Smooth muscle cell (in vitro differentiated cells): ENCODE measurements around the gene RNF40. TPM values are rescaled to one million over a fixed set of nuclear protein-coding genes. Genes with fewer than 3 reads are reported as not detected.
A peak's percentile ranks its signal among the peaks of the same experiment; 100 is the strongest.

Experiments
- DNase-seq: peaks from one replicate; lab custom pipeline; 2025; ENCODE audit not compliant: unreplicated experiment; lab: John Stamatoyannopoulos, UW
- H2AFZ ChIP-seq: fragments of 200-600 bp; sonication (generic); 2 replicates; pipeline ENCODE4 v1.6.0; 2016; ENCODE audit warnings: antibody characterized with exemption, low read depth, mild to moderate bottlenecking
- H3F3A ChIP-seq: fragments of 200-600 bp; sonication (generic); 2 replicates; pipeline ENCODE4 v1.6.0; 2017; ENCODE audit warnings: antibody characterized with exemption, low read depth
- H3K27ac ChIP-seq: fragments of 200-600 bp; sonication (generic); 2 replicates; pipeline ENCODE4 v1.5.1; 2016; ENCODE audit warnings: low read depth, mild to moderate bottlenecking
- H3K27me3 ChIP-seq: fragments of 200-600 bp; sonication (generic); 2 replicates; pipeline ENCODE4 v1.6.1; 2016; ENCODE audit warnings: low read depth, mild to moderate bottlenecking
- H3K36me3 ChIP-seq: fragments of 200-600 bp; sonication (generic); 2 replicates; pipeline ENCODE4 v1.5.1; 2016; ENCODE audit warnings: low read depth
- H3K4me1 ChIP-seq: fragments of 200-600 bp; sonication (generic); 2 replicates; pipeline ENCODE4 v1.5.1; 2016; ENCODE audit warnings: low read depth
- H3K4me2 ChIP-seq: fragments of 200-600 bp; sonication (generic); 2 replicates; pipeline ENCODE4 v1.6.0; 2016; ENCODE audit warnings: mild to moderate bottlenecking
- H3K4me3 ChIP-seq: fragments of 200-600 bp; sonication (generic); 2 replicates; pipeline ENCODE4 v1.5.1; 2016; ENCODE audit warnings: mild to moderate bottlenecking
- H3K79me2 ChIP-seq: fragments of 200-600 bp; sonication (generic); 2 replicates; pipeline ENCODE4 v1.6.0; 2016; ENCODE audit warnings: low read depth, mild to moderate bottlenecking
- H3K9ac ChIP-seq: fragments of 200-600 bp; sonication (generic); 2 replicates; pipeline ENCODE4 v1.6.0; 2016; ENCODE audit warnings: low read depth
- H3K9me3 ChIP-seq: fragments of 200-600 bp; sonication (generic); replicated peaks from 2 replicates; pipeline ENCODE4 v1.5.1; 2016; ENCODE audit warnings: low read depth
- H4K20me1 ChIP-seq: fragments of 200-600 bp; sonication (generic); 2 replicates; pipeline ENCODE4 v1.6.0; 2016; ENCODE audit warnings: low read depth
- CTCF ChIP-seq: fragments of 200-600 bp; sonication (generic); IDR thresholded peaks from 2 replicates; pipeline ENCODE4 v1.5.1; 2017; ENCODE audit warnings: borderline replicate concordance, mild to moderate bottlenecking, antibody characterized with exemption; ENCODE audit not compliant: insufficient read depth, poor library complexity, severe bottlenecking
- WGBS: methylation state at CpG from one replicate; pipeline ENCODE4 v1.1.7; 2016; ENCODE audit warnings: low lambda C conversion rate; 5-methylcytosine and 5-hydroxymethylcytosine counted together
- polyA plus RNA-seq: library from polyadenylated mRNA; unstranded; fragments of >200 nt; fragmentation: Nextera tagmentation; extraction: Ambion mirVana; gene quantifications from 2 replicates; pipeline ENCODE4 v1.2.1, GENCODE V29; 2016
- total RNA-seq: library from RNA; depleted of rRNA; stranded (reverse); fragments of >200 nt; gene quantifications from 2 replicates; pipeline ENCODE4 v1.2.3, GENCODE V29; 2014

Gene RNF40
- total and polyA plus RNA-seq, 2 experiments from 2014 or later, result 66.1 to 92.5 TPM

DNA sequence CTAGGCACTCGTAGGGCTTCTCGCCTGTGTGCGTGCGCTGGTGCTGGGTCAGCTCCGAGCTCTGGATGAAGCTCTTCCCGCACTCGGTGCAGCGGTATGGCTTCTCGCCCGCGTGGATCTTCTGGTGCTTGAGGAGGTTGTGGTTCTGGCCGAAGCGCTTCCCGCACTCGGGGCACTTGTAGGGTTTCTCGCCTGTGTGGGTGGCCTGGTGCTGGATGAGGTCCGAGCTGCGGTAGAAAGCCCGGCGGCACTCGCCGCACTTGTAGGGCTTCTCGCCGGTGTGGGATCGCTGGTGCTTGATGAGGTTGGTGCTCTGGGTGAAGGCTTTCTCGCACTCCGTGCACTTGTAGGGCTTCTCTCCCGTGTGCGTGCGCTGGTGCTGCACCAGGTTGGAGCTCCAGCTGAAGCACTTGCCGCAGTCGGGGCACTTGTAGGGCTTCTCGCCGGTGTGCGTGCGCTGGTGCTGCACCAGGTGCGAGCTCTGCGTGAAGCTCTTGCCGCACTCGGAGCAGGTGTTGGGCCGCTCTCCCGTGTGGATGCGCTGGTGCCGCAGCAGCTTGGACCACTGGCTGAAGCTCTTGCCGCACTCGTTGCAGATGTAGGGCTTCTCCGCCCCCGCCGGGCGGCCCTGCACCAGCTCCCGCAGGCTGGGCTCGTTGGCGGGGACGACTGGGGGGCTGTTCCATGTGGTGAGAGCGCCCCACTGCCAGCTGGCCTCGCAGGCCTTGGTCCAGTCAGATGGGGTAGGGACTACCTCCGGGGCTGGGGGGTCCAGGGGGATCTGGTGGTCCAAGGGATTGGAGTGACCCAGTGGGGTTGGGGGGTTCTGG lies 21.4 kb downstream of the RNF40 start:
- no peak for DNase-seq

GRCh38 chr16:30784215-30784614 lies 22.1 kb downstream of the RNF40 start:
- H3K9me3 ChIP-seq, result no peaks in the 10 kb centered on the region
- DNase-seq, result no peak
- H3K27ac ChIP-seq, result no peak overlapping the region
- H3K36me3 ChIP-seq, result no peaks in the 10 kb centered on the region
- TF ChIP-seq CTCF, result no peak
- peaks cover 11% of the 10 kb centered on the region for H4K20me1 ChIP-seq
- peaks cover 14% of the 10 kb centered on the region for H3K4me1 ChIP-seq
- H3K27me3 ChIP-seq, result no peaks in the 10 kb centered on the region
- no peak overlapping the region for H3K9ac ChIP-seq
- no peak overlapping the region for H3K4me2 ChIP-seq
- H3K79me2 ChIP-seq, result peaks cover 32% of the 10 kb centered on the region
- no peaks in the 10 kb centered on the region for H3F3A ChIP-seq
- H2AFZ ChIP-seq, result no peak overlapping the region
- H3K4me3 ChIP-seq, result no peak overlapping the region
- WGBS, result 89% methylated on average over 13 of the region's 18 CpGs

More for the DNA sequence above, 21.4 kb downstream of the RNF40 start:
- Histone ChIP-seq H3F3A (no peaks in the 10 kb centered on the region), H3K9me3 (no peaks in the 10 kb centered on the region), H2AFZ (no peak overlapping the region), H3K4me2 (no peak overlapping the region), H3K27ac (no peak overlapping the region), H3K79me2 (peaks cover 32% of the 10 kb centered on the region), H3K9ac (no peak overlapping the region), H3K27me3 (no peaks in the 10 kb centered on the region), H3K4me1 (peaks cover 14% of the 10 kb centered on the region), H4K20me1 (peaks cover 11% of the 10 kb centered on the region), H3K4me3 (no peak overlapping the region), H3K36me3 (no peaks in the 10 kb centered on the region)
- TF ChIP-seq CTCF, result no peak
- WGBS, result 97% methylated on average over 56 of the region's 57 CpGs

- Histone ChIP-seq H3K27ac (peak overlapping the region; percentile 79), H4K20me1 (peaks cover 11% of the 10 kb centered on the region), H3K36me3 (no peaks in the 10 kb centered on the region), H3K79me2 (peaks cover 32% of the 10 kb centered on the region), H3K27me3 (no peaks in the 10 kb centered on the region), H2AFZ (no peak overlapping the region), H3K9ac (peak overlapping the region; percentile 93), H3K9me3 (no peaks in the 10 kb centered on the region), H3F3A (no peaks in the 10 kb centered on the region), H3K4me3 (peak overlapping the region; percentile 99), H3K4me1 (peaks cover 14% of the 10 kb centered on the region), H3K4me2 (peak overlapping the region; percentile 94)
- no peak for TF ChIP-seq CTCF
- 94% methylated on average over 7 of the region's 7 CpGs for WGBS
- no peak for DNase-seq
These were observed 23.3 kb downstream of the RNF40 start for GRCh38 chr16:30785126-30786106.
